ENCODE measurements around the gene HOXA1.

The HOXA1 gene

GRCh38 chr7:27112361-27112760 lies 16.6 kb upstream of the HOXA1 start:
- Histone ChIP-seq H3K27ac (ENCODE audit: low read length) (no peak overlapping the region), H3K4me3 (ENCODE audit: low read depth in 1 of 2, low read length in 2 of 2) (no peak overlapping the region), H4K20me1 (ENCODE audit: insufficient read depth, low read length) (no peaks in the 10 kb centered on the region), H3K79me2 (ENCODE audit: insufficient read depth, low read length) (no peaks in the 10 kb centered on the region), H3K9ac (ENCODE audit: low read depth, low read length) (no peak overlapping the region), H2AFZ (ENCODE audit: low read depth, low read length) (no peak overlapping the region), H3K27me3 (ENCODE audit: insufficient read depth, low read length, poor library complexity) (no peaks in the 10 kb centered on the region), H3K4me1 (ENCODE audit: insufficient read depth, low read length) (no peaks in the 10 kb centered on the region), H3K36me3 (ENCODE audit: insufficient read depth, low read length) (no peaks in the 10 kb centered on the region), H3K9me3 (ENCODE audit: insufficient read depth, low read length, severe bottlenecking) (no peaks in the 10 kb centered on the region), H3K4me2 (ENCODE audit: insufficient read depth, low read length) (no peak overlapping the region)
- ATAC-seq (ENCODE audit: insufficient read depth, low read depth) (no peak), DNase-seq (no peak)
- no peak for TF ChIP-seq EZH2 (IDR thresholded peaks at IDR 0.05; ENCODE audit: borderline replicate concordance, low read depth, low read length, severe bottlenecking)
- TF ChIP-seq CTCF (IDR thresholded peaks at IDR 0.05; ENCODE audit: borderline replicate concordance, extremely low read depth, low read length, poor library complexity, severe bottlenecking): no peak

GRCh38 chr7:27111751-27112277 lies 16.0 kb upstream of the HOXA1 start:
- Histone ChIP-seq H3K4me3 (ENCODE audit: low read depth in 1 of 2, low read length in 2 of 2) (no peak overlapping the region), H3K4me2 (ENCODE audit: insufficient read depth, low read length) (no peak overlapping the region), H3K27me3 (ENCODE audit: insufficient read depth, low read length, poor library complexity) (no peaks in the 10 kb centered on the region), H3K79me2 (ENCODE audit: insufficient read depth, low read length) (no peaks in the 10 kb centered on the region), H4K20me1 (ENCODE audit: insufficient read depth, low read length) (no peaks in the 10 kb centered on the region), H2AFZ (ENCODE audit: low read depth, low read length) (no peak overlapping the region), H3K36me3 (ENCODE audit: insufficient read depth, low read length) (no peaks in the 10 kb centered on the region), H3K9ac (ENCODE audit: low read depth, low read length) (no peak overlapping the region), H3K9me3 (ENCODE audit: insufficient read depth, low read length, severe bottlenecking) (no peaks in the 10 kb centered on the region), H3K27ac (ENCODE audit: low read length) (no peak overlapping the region), H3K4me1 (ENCODE audit: insufficient read depth, low read length) (no peaks in the 10 kb centered on the region)
- DNase-seq (no peak), ATAC-seq (ENCODE audit: insufficient read depth, low read depth) (no peak)
- no peak for TF ChIP-seq CTCF (IDR thresholded peaks at IDR 0.05; ENCODE audit: borderline replicate concordance, extremely low read depth, low read length, poor library complexity, severe bottlenecking)
- no peak for TF ChIP-seq EZH2 (IDR thresholded peaks at IDR 0.05; ENCODE audit: borderline replicate concordance, low read depth, low read length, severe bottlenecking)

- Histone ChIP-seq H3K79me2 (ENCODE audit: insufficient read depth, low read length) (no peaks in the 10 kb centered on the region), H2AFZ (ENCODE audit: low read depth, low read length) (no peak overlapping the region), H3K4me3 (ENCODE audit: low read depth in 1 of 2, low read length in 2 of 2) (no peak overlapping the region), H3K9me3 (ENCODE audit: insufficient read depth, low read length, severe bottlenecking) (no peaks in the 10 kb centered on the region), H4K20me1 (ENCODE audit: insufficient read depth, low read length) (no peaks in the 10 kb centered on the region), H3K9ac (ENCODE audit: low read depth, low read length) (no peak overlapping the region), H3K4me1 (ENCODE audit: insufficient read depth, low read length) (no peaks in the 10 kb centered on the region), H3K27me3 (ENCODE audit: insufficient read depth, low read length, poor library complexity) (no peaks in the 10 kb centered on the region), H3K4me2 (ENCODE audit: insufficient read depth, low read length) (no peak overlapping the region), H3K36me3 (ENCODE audit: insufficient read depth, low read length) (no peaks in the 10 kb centered on the region), H3K27ac (ENCODE audit: low read length) (no peak overlapping the region)
- ATAC-seq (ENCODE audit: insufficient read depth, low read depth): no peak
- TF ChIP-seq CTCF (IDR thresholded peaks at IDR 0.05; ENCODE audit: borderline replicate concordance, extremely low read depth, low read length, poor library complexity, severe bottlenecking) (no peak), EZH2 (IDR thresholded peaks at IDR 0.05; ENCODE audit: borderline replicate concordance, low read depth, low read length, severe bottlenecking) (no peak)
- DNase-seq: no peak
These were observed 15.4 kb upstream of the HOXA1 start for GRCh38 chr7:27111042-27111750.

Measured in DND-41 (cell line).